DOHH2 (cell line): ENCODE measurements around the gene VKORC1L1.
"Not testable (repeated sequence)": the region's sequence is repeated elsewhere in the genome, so short reads cannot be mapped to it uniquely, and the experiment has no call there.

ENCODE experiments used
- H3F3A ChIP-seq: fragments of 200-600 bp; sonication (generic), shearing (Covaris generic); 2 replicates; pipeline ENCODE4 v1.6.0; 2016; ENCODE audit warnings: antibody characterized with exemption, mild to moderate bottlenecking; ENCODE audit not compliant: control insufficient read depth, insufficient read depth
- H3K27ac ChIP-seq: fragments of 200-600 bp; sonication (generic); 2 replicates; pipeline ENCODE4 v1.5.1; 2014; ENCODE audit warnings: low read depth, mild to moderate bottlenecking, low read length, moderate library complexity
- H3K27me3 ChIP-seq: fragments of 200-600 bp; sonication (generic); 2 replicates; pipeline ENCODE4 v1.6.1; 2014; ENCODE audit warnings: mild to moderate bottlenecking, low read length, mixed read lengths; ENCODE audit not compliant: control insufficient read depth
- H3K36me3 ChIP-seq: fragments of 200-600 bp; sonication (generic); 2 replicates; pipeline ENCODE4 v1.6.1; 2014; ENCODE audit warnings: mild to moderate bottlenecking, low read length, moderate library complexity, mixed read lengths; ENCODE audit not compliant: control insufficient read depth
- H3K4me1 ChIP-seq: fragments of 200-600 bp; sonication (generic); 2 replicates; pipeline ENCODE4 v1.6.1; 2014; ENCODE audit warnings: mild to moderate bottlenecking, low read length, mixed read lengths; ENCODE audit not compliant: control insufficient read depth
- H3K4me2 ChIP-seq: fragments of 200-600 bp; sonication (generic); 2 replicates; pipeline ENCODE4 v1.6.0; 2014; ENCODE audit warnings: mild to moderate bottlenecking, low read length, moderate library complexity
- H3K4me3 ChIP-seq: fragments of 200-600 bp; sonication (generic); 2 replicates; pipeline ENCODE4 v1.5.1; 2014; ENCODE audit warnings: mild to moderate bottlenecking, low read length, mixed read lengths
- H3K79me2 ChIP-seq: fragments of 200-600 bp; sonication (generic); 2 replicates; pipeline ENCODE4 v1.6.1; 2014; ENCODE audit warnings: mild to moderate bottlenecking, low read length, mixed read lengths; ENCODE audit not compliant: control insufficient read depth
- H3K9me2 ChIP-seq: fragments of 200-600 bp; sonication (generic); replicated peaks from 2 replicates; pipeline ENCODE4 v1.6.1; 2014; ENCODE audit warnings: mild to moderate bottlenecking, low read length, mixed read lengths; ENCODE audit not compliant: control insufficient read depth
- H3K9me3 ChIP-seq: fragments of 200-600 bp; sonication (generic); 2 replicates; pipeline ENCODE4 v1.6.1; 2014; ENCODE audit warnings: antibody characterized with exemption, low read length, mixed read lengths; ENCODE audit not compliant: control insufficient read depth, insufficient read depth
- H4K20me1 ChIP-seq: fragments of 200-600 bp; sonication (generic); 2 replicates; pipeline ENCODE4 v1.6.0; 2014; ENCODE audit warnings: low read depth, mild to moderate bottlenecking, antibody characterized with exemption, low read length, moderate library complexity; ENCODE audit not compliant: control insufficient read depth, insufficient read depth
- EZH2phosphoT487 ChIP-seq: fragments of 200-600 bp; sonication (generic); IDR thresholded peaks from 2 replicates; pipeline ENCODE4 v1.6.1; 2017; ENCODE audit warnings: borderline replicate concordance, mild to moderate bottlenecking, antibody characterized with exemption, low read length, moderate library complexity, mixed read lengths
- TF ChIP-seq, protein P1 (sequence below): fragments of 200-600 bp; sonication (generic); IDR thresholded peaks from one replicate; pipeline ENCODE4 v1.5.1; 2014; ENCODE audit warnings: antibody characterized with exemption, mild to moderate bottlenecking, low read depth, low read length; ENCODE audit not compliant: poor library complexity, severe bottlenecking

Gene VKORC1L1

DNA sequence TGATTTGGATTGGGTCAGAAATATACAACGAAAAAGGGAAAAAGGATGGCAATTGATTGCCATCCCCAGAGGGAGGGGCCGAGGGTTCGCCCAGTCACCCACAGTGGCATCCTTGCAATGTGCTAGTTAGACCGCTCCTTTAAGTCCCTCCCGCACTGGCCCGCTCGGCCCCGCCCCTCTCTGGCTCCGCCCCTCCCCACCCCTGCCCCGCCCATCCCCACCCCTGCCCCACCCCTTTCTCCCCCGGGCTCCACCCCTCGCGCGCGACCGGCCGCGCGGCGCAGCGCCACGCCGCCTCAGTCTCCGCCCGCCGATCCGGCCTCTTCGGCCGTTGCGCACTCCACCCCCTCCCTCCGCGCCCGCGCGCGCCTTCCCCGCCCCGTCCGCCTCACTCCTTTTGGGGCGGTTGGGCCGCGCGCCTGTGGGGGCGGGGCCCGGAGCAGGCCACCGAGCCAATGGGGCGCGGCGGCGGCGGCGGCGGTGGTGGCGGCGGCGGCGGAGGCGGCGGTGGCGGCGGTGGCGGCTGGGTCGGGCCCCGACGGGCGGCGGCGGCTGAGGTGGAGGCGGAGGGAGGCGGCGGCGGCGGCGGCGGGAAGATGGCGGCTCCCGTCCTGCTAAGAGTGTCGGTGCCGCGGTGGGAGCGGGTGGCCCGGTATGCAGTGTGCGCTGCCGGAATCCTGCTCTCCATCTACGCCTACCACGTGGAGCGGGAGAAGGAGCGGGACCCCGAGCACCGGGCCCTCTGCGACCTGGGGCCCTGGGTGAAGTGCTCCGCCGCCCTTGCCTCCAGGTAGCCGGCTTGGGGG, at the start of gene VKORC1L1:
TSS of gene VKORC1L1 (plus strand) at position 299 of the 806 bp plus-strand sequence. CDS start at position 597, 298 bp downstream.
- Histone ChIP-seq H3K36me3 (peaks cover 17% of the 10 kb centered on the region), H3K9me2 (no peaks in the 10 kb centered on the region), H3K4me3 (peak within 1 kb of the TSS; percentile 99), H3F3A (no peaks in the 10 kb centered on the region), H3K4me1 (peaks cover 14% of the 10 kb centered on the region), H3K4me2 (peak within 1 kb of the TSS; percentile 99), H3K27me3 (no peaks in the 10 kb centered on the region), H4K20me1 (0 out of 2 replicates have a peak, but pooled peaks cover 3% of the 10 kb centered on the region), H3K27ac (peak within 1 kb of the TSS; percentile 58), H3K79me2 (peaks cover 49% of the 10 kb centered on the region), H3K9me3 (no peaks in the 10 kb centered on the region)
- TF ChIP-seq, protein P1, sequence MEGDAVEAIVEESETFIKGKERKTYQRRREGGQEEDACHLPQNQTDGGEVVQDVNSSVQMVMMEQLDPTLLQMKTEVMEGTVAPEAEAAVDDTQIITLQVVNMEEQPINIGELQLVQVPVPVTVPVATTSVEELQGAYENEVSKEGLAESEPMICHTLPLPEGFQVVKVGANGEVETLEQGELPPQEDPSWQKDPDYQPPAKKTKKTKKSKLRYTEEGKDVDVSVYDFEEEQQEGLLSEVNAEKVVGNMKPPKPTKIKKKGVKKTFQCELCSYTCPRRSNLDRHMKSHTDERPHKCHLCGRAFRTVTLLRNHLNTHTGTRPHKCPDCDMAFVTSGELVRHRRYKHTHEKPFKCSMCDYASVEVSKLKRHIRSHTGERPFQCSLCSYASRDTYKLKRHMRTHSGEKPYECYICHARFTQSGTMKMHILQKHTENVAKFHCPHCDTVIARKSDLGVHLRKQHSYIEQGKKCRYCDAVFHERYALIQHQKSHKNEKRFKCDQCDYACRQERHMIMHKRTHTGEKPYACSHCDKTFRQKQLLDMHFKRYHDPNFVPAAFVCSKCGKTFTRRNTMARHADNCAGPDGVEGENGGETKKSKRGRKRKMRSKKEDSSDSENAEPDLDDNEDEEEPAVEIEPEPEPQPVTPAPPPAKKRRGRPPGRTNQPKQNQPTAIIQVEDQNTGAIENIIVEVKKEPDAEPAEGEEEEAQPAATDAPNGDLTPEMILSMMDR, result no peak
- no peak for TF ChIP-seq EZH2phosphoT487

- TF ChIP-seq, protein P1, result no peak
- TF ChIP-seq EZH2phosphoT487, result no peak
- Histone ChIP-seq H3K27ac (no peak overlapping the region), H3K4me3 (no peak overlapping the region), H4K20me1 (no peaks in the 10 kb centered on the region), H3K27me3 (no peaks in the 10 kb centered on the region), H3K4me2 (no peak overlapping the region), H3K79me2 (no peaks in the 10 kb centered on the region), H3F3A (no peaks in the 10 kb centered on the region), H3K9me2 (no peaks in the 10 kb centered on the region), H3K36me3 (0 out of 2 replicates have a peak, but pooled peaks cover 2% of the 10 kb centered on the region), H3K9me3 (no peaks in the 10 kb centered on the region), H3K4me1 (no peaks in the 10 kb centered on the region)
Measured at GRCh38 chr7:65827366-65827765, 45.5 kb upstream of the VKORC1L1 start.

DNA sequence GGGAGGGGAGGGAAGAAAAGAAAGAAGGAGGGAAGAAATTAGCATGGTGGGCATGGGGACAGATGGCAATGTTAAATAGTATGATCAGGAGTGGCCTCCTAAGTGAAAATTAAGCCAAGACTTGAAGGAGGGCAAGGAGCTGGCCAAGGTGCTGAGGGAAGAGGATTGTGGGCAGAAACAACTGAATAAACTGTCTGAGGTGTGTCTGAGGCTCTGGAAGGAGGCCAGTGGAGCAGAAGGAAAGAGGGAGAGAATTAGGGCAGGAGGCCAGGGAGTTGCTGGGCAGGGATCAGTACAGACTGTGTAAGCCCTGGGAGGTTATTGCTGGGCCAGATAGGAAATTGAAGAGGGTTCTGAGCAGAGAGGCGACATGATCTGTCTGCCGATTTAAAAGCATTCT, 40.6 kb upstream of the VKORC1L1 start:
- Histone ChIP-seq H3K4me3 (no peak overlapping the region), H3K79me2 (no peaks in the 10 kb centered on the region), H3K36me3 (0 out of 2 replicates have a peak, but pooled peaks cover 2% of the 10 kb centered on the region), H3K9me3 (no peaks in the 10 kb centered on the region), H3K4me1 (no peaks in the 10 kb centered on the region), H4K20me1 (no peaks in the 10 kb centered on the region), H3K4me2 (no peak overlapping the region), H3K27ac (no peak overlapping the region), H3F3A (no peaks in the 10 kb centered on the region), H3K27me3 (no peaks in the 10 kb centered on the region), H3K9me2 (no peaks in the 10 kb centered on the region)
- no peak for TF ChIP-seq EZH2phosphoT487
- TF ChIP-seq, protein P1, result no peak

- H3K4me1 ChIP-seq, H4K20me1 ChIP-seq, H3K4me2 ChIP-seq, H3K27me3 ChIP-seq, H3K9me3 ChIP-seq, H3F3A ChIP-seq, H3K9me2 ChIP-seq, H3K79me2 ChIP-seq, H3K4me3 ChIP-seq, H3K27ac ChIP-seq, H3K36me3 ChIP-seq: not testable (repeated sequence)
Measured at GRCh38 chr7:65836684-65837083, 36.2 kb upstream of the VKORC1L1 start.

GRCh38 chr7:65837541-65837956, 35.3 kb upstream of the VKORC1L1 start:
- not testable (repeated sequence) for H3K27me3 ChIP-seq, H3K9me2 ChIP-seq, H3F3A ChIP-seq, H3K79me2 ChIP-seq, H3K36me3 ChIP-seq, H3K27ac ChIP-seq, H3K9me3 ChIP-seq, H3K4me1 ChIP-seq, H3K4me3 ChIP-seq, H4K20me1 ChIP-seq, H3K4me2 ChIP-seq
